Measurements from ENCODE around the gene XAF1.
"Not testable (repeated sequence)": the region's sequence is repeated elsewhere in the genome, so short reads cannot be mapped to it uniquely, and the experiment has no call there.

The XAF1 gene

GRCh38 chr17:6755731-6756184 is at the start of gene XAF1:
TSS of gene XAF1 (plus strand) at chr17:6756046. CDS start at chr17:6756079, 33 bp downstream.
- no peak for DNase-seq

- DNase-seq = no peak
These were observed 49.3 kb upstream of the XAF1 start for GRCh38 chr17:6706499-6706898.

- no peak for DNase-seq
These were observed 48.9 kb upstream of the XAF1 start for GRCh38 chr17:6706996-6707395.

GRCh38 chr17:6708357-6708961 is 47.4 kb upstream of the XAF1 start:
- DNase-seq = no peak

- no peak for DNase-seq
These were observed 45.5 kb upstream of the XAF1 start for GRCh38 chr17:6710317-6710716.

- no peak for DNase-seq
These were observed 44.7 kb upstream of the XAF1 start for GRCh38 chr17:6711081-6711674.

GRCh38 chr17:6711681-6712057 is 44.2 kb upstream of the XAF1 start:
- DNase-seq = no peak

- DNase-seq = no peak
These were observed 43.6 kb upstream of the XAF1 start for GRCh38 chr17:6712058-6712853.

- no peak for DNase-seq
These were observed 43.1 kb upstream of the XAF1 start for GRCh38 chr17:6712854-6713129.

- DNase-seq = no peak
These were observed 42.5 kb upstream of the XAF1 start, which contains the start of gene SLC13A5 for GRCh38 chr17:6713130-6713917. TSS of gene SLC13A5 (minus strand) at chr17:6713369. CDS start at chr17:6713333, 36 bp downstream.

- no peak for DNase-seq
These were observed 42.0 kb upstream of the XAF1 start for GRCh38 chr17:6713918-6714271.

GRCh38 chr17:6714315-6714874 is 41.5 kb upstream of the XAF1 start:
- no peak for DNase-seq

- no peak for DNase-seq
These were observed 39.1 kb upstream of the XAF1 start for GRCh38 chr17:6716736-6717135.

- no peak for DNase-seq
These were observed 34.1 kb upstream of the XAF1 start for GRCh38 chr17:6721744-6722143.

GRCh38 chr17:6724009-6724408 is 31.8 kb upstream of the XAF1 start:
- DNase-seq = no peak

GRCh38 chr17:6729531-6729930 is 26.3 kb upstream of the XAF1 start:
- DNase-seq = no peak

- not testable (repeated sequence) for DNase-seq
These were observed 9.2 kb upstream of the XAF1 start for GRCh38 chr17:6746665-6747064.

- no peak for DNase-seq
These were observed 7.2 kb upstream of the XAF1 start for GRCh38 chr17:6748617-6749016.

GRCh38 chr17:6749519-6749918 is 6.3 kb upstream of the XAF1 start:
- no peak for DNase-seq

- DNase-seq = no peak
These were observed 3.6 kb upstream of the XAF1 start for GRCh38 chr17:6752068-6752909.

- no peak for DNase-seq
These were observed 2.8 kb upstream of the XAF1 start for GRCh38 chr17:6753006-6753445.

GRCh38 chr17:6753546-6753945 is 2.3 kb upstream of the XAF1 start:
- DNase-seq = no peak

Data from NCI-H1436 (cell line).